Hypothalamus (tissue), 51 donors: ENCODE data around the gene DNAJC17.

Experiments
- DNase-seq, 51 donors: peaks; one replicate each; lab custom pipeline; 2025; lab: John Stamatoyannopoulos, UW

Gene DNAJC17

GRCh38 chr15:40746916-40747418 is 60.3 kb downstream of the DNAJC17 start:
- no peak for DNase-seq

DNA sequence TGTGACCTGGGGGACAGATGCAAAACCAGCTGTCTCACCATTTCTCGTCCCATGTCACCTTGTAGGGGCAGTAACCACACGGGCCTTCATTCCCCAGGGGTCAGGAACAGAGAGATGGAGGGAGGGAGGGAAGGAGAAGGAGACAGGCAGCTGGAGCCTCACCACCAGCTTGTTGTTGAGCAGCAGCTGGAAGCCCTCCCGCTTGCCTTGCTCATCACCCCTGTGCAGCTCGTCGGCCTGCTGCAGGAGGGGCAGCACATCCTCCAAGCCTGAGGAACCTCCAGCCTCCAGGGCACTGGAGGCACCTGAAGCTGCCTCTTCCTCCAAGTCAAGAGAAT is 62.5 kb downstream of the DNAJC17 start:
- DNase-seq, result no peak

GRCh38 chr15:40743921-40744814 is 63.1 kb downstream of the DNAJC17 start:
- DNase-seq, result no peak

- DNase-seq, result no peak
These were observed 63.8 kb downstream of the DNAJC17 start for GRCh38 chr15:40743485-40743901.

- DNase-seq, result no peak
These were observed 67.4 kb downstream of the DNAJC17 start for GRCh38 chr15:40739854-40740253.

DNA sequence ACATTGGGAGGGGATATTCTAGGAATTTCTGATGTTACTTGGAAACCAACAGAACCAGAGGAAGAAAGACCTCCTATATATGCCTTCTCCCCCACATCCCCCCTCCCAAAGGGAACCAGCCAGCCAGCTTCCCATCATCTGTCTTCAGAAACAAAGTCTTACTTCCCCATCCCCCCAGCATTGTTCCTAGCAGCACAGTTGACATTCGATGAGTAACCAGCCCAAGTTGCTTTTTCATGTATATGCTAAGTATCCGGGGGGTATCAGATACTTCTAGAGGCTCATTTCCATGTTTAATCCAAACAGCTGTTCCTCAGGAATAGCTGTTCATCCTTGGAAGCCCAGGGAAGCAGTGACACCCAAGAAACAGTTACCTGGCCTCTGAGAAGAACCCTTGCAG is 68.2 kb downstream of the DNAJC17 start:
- DNase-seq, result no peak

- DNase-seq, result no peak
These were observed 70.2 kb downstream of the DNAJC17 start for GRCh38 chr15:40737048-40737447.

DNA sequence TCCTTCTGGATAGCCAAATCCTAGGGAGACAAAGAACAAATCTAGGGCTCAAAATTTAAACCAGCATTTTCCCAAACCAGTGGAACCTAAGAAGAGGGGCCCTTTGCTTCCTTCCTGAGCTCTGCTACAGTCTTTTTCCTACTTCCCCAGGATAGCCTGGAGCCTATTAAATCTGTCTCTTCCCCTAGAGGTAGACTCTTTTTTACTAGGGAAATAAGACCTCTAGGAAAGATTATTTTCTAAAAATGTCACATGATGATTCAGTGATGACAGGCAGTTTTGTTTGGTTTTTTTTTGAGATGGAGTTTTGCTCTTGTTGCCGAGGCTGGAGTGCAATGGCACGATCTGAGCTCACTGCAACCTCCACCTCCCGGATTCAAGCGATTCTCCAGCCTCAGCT is 70.7 kb downstream of the DNAJC17 start:
- no peak for DNase-seq

GRCh38 chr15:40731034-40731433 is 76.2 kb downstream of the DNAJC17 start:
- DNase-seq, result no peak

- no peak for DNase-seq
These were observed 83.4 kb downstream of the DNAJC17 start for GRCh38 chr15:40723919-40724318.

GRCh38 chr15:40722934-40723333 is 84.3 kb downstream of the DNAJC17 start:
- DNase-seq, result no peak

GRCh38 chr15:40722354-40722753 is 84.9 kb downstream of the DNAJC17 start:
- no peak for DNase-seq

GRCh38 chr15:40721701-40722100 is 85.6 kb downstream of the DNAJC17 start:
- DNase-seq, result no peak

GRCh38 chr15:40716165-40716564 is 91.1 kb downstream of the DNAJC17 start:
- DNase-seq, result no peak
